GM21825 (cell line): ENCODE data around the gene FAM20A.
"Not testable (repeated sequence)": the region's sequence is repeated elsewhere in the genome, so short reads cannot be mapped to it uniquely, and the experiment has no call there.

Experiments
- ATAC-seq: cut with Tn5 transposase; IDR thresholded peaks from one replicate; pipeline ENCODE4 v1.9.1; 2021; ENCODE audit warnings: mild to moderate bottlenecking, moderate library complexity; ENCODE audit not compliant: unreplicated experiment

FAM20A gene

DNA sequence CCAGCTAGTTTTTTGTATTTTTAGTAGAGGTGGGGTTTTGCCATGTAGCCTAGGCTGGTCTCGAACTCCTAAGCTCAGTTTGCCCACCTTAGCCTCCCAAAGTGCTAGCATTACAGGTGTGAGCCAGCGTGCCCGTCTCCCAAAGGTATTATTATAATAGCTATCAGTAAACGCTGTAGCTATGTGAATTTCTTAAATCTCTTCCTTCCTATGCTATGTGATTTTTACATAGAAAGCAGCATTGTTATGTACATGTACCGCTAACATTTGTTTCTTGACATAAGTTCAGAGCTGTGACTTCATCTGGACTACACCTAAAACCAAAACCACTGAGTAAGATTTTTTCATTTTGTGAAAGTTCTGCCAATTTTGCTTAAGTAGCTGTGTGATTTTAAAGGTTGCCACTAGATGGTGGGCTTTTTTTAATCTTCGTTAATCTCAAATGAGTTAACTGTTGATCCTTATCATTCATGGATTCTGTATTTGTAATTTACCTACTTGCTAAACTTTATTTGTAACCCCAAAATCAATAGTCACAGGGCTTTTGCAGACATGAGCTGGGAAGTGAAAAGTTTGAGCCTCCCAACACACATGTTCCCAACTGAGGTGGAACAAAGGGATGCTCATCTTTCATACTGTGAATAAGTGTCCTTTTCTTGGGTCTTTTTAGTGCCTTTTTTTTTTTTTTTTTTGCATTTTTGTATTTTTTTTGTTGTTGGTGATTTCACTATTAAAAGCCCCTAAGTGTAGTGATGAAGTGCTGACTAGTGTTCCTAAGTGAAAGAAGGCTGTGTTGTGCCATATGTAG is 67.1 kb downstream of the FAM20A start:
- ATAC-seq: no peak

DNA sequence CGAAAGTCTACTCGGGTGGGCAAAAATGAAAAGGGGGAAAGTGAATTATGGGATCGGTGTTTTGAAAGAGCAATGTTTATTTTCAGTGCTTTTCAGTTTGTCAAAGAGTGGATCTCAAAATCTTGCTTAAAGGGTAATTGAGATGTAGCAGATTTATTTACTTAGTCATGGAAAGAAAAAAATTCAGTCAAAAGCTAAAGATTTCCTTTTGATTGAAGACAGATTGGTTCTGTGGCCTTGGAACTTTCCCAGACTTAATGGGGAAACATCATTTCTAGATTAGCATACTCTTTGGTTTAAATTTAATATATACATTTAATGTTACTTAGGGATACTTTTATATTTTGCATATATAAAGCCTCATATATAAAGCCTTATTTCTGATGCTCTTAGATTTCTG is 68.3 kb downstream of the FAM20A start:
- ATAC-seq: no peak

DNA sequence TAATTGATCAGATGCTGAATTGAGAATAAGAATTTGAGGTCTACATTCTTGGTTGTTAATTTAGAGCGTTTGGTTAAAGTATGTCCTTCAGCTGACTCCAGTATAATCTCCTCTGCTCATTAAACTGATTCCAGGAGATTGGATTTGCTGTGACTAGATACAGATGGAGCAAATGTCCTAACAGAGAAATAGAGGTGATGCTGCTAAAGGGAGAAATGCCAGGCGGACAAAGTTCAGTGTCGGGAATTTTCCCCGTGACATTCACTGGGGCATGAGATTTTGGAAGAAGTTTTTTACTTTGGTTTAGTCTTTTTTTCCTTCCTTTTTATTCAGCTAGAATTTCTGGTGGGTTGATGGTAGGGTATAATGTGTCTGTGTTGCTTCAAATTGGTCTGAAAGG is 69.9 kb downstream of the FAM20A start:
- ATAC-seq: no peak

DNA sequence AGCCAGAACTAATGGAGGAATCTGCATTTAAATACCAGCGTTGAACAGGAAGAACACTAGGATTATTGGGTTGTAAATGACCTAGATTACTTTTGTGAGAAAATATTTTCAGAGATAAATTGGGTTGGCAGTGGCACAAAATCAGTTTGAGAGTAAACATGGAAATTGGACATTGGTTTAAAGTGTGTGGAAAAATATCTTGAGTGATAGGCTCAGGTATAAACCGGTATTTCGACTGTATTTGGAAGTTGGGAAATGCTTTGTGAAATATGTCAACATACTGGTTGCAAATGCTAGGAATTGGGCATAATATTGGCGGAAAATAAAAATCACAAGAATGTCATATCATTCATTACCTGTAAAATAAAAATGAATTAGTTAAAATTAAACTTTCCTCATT is 73.9 kb downstream of the FAM20A start:
- no peak for ATAC-seq

DNA sequence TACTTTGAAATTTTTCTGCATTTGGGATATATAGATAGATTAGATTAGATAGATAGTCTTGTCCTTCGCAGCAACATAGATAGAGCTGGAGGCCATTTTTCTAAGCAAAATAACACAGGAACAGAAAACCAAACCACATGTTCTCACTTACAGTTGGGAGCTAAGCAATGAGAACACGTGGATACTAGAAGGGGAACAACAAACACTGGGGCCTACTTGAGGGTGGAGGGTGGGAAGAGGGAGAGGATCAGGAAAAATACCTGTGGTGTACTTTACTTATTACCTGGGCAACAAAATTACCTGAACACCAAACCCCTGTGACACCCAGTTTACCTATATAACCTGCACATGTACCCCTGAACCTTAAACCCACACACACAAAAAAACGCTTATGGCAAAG is 74.6 kb downstream of the FAM20A start:
- ATAC-seq: no peak

DNA sequence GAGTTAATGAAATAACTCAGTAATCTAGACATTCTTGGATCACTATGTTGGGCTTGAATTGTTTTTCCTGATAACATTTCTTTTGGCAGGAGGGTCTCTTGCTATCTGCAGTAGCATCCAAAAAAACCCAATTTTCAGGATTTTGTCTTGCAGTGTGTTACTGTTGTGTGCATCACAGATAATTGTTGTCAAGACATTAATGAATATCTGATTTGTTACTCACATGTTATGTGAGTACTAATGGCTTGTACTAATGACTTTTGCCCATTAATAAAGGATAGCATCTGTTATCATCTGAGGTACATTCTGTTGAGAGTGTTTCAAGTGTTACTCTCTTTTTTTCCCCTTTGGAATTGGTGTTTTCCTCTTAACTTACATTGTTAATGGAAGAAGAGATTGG is 78.9 kb downstream of the FAM20A start:
- no peak for ATAC-seq

DNA sequence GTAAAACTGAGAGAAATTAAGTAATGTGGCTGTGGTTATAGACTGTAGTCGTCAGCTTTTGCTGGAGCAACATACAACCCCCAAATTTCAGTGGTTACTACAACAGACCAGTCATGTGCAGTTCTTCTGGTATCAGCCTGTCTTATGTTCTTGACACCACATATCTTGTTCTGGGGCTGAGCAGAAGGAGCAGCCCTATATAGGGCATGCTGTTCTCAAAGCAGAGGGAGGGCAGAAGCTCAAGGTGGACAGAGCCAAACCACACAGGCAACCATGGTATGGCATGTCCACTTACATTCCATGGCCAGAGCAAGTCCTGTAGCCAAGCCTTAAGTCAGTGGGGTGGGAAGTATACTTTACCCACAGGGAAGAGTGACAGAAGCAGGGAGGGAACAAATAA is 81.3 kb downstream of the FAM20A start:
- no peak for ATAC-seq

DNA sequence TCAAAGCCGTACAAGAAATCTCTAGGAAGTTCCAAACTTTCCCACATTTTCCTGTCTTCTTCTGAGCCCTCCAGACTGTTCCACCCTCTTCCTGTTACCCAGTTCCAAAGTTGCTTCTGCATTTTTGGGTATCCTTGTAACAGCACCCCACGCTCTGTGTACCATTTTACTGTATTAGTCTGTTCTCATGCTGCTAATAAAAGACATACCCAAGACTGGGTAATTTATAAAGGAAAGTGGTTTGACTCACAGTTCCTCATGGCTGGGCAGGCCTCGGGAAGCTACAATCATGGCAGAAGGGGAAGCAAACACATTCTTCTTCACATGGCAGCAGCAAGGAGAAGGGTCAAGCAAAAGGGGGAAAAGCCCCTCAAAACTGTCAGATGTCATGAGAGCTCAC is 82.1 kb downstream of the FAM20A start:
- not testable (repeated sequence) for ATAC-seq

DNA sequence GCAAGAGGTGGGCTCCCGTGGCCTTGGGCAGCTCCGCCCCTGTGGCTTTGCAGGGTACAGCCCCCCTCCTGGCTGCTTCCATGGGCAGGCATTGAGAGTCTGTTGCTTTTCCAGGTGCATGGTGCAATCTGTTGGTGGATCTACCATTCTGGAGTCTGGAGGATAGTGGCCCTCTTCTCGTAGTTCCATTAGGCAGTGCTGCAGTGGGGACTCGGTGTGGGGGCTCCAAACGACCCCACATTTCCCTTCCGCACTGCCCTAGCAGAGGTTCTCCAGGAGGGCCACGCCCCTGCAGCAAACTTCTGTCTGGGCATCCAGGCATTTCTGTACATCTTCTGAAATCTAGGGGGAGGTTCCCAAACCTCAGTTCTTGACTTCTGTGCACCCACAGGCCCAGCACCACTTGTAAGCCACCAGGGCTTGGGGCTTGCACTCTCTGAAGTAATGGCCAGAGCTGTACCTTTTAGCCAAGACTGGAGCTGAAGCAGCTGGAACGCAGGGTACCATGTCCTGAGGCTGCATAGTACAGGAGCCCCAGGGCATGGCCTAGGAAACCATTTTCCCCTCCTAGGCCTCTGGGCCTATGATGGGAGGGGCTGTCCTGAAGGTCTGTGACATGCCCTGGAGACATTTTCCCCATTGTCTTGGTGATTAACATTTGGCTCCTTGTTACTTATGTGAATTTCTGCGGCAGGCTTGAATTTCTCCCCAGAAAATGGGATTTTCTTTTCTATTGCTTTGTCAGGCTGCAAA is 82.9 kb downstream of the FAM20A start:
- no peak for ATAC-seq

DNA sequence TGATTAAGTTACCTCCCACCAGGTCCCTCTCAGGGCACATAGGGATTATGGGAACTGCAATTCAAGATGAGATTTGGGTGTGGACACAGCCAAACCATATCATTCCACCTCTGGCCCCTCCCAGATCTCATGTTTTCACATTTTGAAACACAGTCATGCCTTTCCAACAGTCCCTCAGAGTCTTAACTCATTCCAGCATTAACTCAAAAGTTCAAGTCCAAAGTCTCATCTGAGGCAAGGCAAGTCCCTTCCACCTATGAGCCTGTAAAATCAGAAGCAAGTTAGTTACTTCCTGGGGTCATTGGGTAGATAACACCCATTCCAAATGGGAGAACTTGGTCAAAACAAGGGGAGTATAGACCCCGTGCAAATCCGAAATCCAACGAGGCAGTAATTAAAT is 83.6 kb downstream of the FAM20A start:
- ATAC-seq: not testable (repeated sequence)

DNA sequence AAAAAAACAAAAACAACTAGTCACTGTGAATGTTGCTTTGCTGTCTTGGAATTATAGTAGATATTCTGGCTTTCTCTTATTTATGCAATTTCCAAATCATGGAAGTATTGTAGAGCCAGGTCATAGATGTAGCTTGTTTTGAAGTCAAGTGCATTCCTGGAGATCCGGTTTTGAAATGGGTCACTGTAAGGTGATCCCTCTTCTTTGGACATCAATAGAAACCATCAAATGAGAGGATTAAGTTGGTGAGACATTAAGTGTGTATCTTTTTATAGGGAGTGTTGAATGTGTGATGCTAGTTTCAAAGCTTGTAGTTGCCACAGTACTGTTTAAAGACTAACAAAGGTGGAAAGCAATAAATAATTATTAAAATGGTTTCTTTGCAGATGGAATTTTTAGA is 84.4 kb downstream of the FAM20A start:
- ATAC-seq: no peak

DNA sequence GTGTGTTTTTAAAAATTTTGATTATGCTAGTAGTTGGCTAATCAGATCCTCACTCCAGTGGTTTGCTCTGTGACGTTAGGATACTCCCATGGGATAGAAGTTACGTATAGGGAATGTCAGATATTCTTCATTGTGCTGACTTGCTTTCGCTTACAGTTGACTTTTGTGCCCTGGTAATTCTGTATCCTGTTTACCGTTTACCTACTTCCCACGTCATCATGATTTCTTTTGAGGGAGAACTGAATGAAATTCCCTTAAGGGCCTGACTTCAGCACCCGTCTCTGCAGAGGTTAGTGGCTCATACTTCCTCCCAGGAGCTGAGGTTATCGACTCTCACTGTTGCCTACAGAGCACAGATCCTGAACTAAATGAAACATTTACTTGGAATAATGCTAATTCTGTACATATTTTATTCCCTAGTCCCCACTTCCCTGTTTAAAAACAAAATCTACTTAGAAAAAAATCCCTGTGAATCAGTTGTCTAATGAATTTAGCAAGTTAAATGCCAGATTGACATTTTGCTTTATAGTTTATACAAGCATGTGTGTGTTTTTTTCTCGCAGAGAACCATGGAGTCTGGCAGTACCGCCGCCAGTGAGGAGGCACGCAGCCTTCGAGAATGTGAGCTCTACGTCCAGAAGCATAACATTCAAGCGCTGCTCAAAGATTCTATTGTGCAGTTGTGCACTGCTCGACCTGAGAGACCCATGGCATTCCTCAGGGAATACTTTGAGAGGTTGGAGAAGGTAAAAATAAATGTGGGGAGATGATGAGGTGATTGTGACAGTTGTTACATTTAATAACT is 86.1 kb downstream of the FAM20A start:
- no peak for ATAC-seq

DNA sequence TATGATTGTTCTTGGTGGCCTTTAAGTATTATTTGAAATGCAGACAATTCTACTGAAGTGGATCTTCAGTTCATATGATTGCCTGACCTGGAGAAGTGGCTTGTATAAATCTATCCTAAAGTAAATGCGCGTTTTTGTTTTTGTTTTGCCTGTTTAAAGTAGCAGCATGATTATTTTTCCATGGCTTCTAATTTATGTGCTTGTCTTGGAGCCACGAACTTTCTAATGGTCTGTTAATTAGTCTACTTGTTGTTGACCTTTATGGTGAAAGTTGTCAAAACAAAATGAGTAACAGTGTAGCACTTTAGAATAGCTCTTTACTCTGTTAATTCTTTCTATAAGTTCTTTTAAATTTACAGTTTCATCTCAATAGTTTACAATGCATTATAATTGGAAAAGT is 87.2 kb downstream of the FAM20A start:
- ATAC-seq: no peak

DNA sequence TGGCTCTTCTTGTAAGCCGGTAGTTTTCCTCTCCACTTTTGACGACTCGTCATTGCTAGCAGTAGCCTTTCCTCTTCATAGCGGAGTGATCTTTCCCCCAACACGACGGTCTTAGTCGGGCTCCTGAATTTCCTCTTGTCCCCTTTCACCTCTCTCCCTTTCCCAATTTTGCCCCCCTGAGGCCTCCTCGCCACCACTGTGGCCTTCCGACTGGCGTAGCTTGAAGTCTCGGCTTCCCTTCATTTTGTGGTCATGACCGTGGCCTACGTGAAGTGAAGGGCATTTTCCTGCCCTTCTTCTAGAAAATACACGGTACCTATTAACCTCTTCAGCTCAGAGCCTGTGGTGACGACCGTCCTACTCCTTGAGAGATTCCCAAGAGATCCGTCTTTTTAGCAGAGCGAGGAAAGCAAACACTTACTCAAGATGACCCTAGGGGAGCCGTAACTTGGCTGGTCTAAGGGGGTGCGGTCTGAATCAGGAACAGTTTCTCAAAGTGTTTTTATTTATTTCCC is 88.2 kb downstream of the FAM20A start:
- ATAC-seq: no peak

DNA sequence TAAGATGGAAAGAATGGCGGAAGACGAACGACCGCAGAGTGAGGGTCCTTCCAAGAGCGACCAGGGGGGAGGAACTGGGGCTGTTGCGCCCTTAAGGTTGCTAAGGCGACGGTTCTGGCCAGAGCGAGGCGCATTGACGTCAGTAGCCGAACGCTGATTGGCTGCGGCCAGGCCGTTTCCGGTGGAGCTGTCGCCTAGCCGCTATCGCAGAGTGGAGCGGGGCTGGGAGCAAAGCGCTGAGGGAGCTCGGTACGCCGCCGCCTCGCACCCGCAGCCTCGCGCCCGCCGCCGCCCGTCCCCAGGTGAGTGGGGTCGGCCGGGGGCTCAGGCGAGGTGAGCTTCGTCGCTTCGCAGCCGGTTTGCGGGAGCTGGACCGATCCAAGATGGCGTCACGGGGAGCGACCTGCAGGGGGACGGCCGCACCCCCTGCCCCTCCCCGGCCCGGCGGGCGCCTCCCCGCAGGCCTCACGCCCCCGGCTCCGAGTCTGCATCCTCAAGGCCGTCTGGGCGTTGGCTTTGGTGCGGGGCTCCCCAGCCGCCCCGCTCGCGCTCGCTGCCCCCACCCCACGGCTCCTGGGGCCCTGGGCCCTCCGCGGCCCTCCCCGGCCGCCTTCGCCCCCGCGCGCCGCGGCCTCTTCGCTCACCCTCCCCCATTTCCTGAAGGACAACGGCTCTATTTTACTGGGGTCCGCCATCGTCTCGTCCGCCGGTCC is 88.8 kb downstream of the FAM20A start, which contains the start of gene PRKAR1A:
Gene PRKAR1A, plus strand, starts transcription at position 184 of the 713 bp plus-strand sequence. CDS start 2,970 bp downstream, outside the sequence.
- ATAC-seq: peak; percentile 87

DNA sequence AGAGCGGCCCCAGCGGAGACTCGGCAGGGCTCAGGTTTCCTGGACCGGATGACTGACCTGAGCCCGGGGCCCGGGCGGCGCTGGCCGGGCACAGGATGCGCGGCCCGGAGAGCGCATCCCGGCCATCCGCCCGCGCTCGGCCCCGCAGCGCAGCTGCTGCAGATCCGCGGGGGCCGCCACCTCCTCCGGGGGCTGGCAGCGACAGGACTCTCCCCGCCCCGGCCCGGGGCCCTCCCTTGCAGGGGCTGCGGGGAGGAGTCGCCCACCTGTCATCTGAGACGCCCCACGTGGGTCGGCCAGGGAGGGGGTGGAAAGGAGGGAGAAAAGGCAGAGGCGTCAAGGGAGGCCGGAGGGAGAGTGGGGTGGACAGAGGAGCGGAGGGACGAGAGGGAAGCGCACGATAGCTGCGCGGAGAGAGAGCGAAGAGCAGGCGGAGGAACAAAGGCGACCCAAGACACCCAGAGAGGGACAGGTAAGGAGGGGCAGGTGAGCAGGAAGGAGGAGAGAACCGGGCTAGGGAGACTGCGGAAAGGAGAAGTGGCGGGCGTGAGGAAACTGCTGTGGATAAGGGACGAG is 89.4 kb downstream of the FAM20A start:
- peak; percentile 45 for ATAC-seq

DNA sequence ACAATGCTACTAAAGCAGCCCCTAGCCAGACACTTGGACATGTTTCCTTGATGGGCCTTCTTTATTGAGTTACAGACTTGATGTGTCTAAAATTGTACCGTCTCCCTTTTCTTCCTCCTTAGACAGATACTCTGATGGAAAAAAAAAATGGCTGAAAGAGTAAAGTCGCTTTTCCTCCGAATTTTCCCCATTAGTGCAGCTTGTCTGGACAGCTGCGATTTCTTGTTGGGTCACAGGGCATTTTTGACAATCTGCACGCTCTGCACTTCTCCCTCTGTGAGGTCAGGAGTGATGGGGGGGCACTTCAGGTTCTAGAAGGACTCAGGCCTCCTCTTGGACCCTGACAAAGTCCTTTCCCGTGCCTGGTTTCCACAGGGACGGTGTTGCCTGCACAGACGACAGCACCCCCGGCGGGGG is 89.9 kb downstream of the FAM20A start:
- no peak for ATAC-seq

DNA sequence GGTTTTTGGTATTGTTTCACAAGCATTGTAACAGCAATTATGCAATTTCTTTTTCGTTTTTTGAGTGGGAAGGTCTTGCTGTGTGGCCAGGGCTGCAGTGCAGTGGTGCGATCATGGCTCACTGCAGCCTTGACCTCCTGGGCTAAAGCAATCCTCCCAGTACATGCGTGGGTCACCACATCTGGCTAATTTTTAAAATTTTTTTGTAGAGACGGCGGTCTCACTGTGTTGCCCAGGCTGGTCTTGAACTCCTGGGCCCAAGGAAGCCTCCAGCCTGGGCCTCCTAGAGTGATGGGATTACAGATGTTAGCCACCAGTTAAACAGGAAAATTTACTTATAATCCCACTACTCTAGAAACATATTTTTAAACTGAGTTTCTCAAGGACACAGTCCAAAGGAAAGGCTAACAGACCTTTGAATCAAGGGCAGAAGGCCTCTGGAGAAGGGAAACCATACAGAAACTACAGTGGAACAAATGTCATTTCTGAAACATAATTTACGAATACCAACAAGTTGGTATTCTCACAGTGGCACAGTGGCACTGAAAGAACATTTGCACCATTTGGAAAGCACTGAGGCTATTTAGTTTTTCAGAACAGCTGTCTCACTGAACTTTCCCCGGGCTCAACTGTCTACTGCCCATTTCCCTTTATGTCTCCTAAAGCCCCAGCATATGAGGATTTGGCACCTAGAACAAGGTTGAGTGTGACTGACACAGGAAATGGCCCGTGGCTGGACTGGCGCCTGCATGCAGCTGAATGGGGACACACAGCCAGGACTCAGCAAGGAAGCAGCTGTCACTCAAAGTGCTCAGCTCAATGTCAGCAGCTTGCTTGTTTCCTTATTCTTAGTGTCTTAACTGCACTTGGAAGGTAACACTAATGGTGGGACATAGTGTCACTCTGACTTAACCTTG is 91.8 kb downstream of the FAM20A start:
- no peak for ATAC-seq

DNA sequence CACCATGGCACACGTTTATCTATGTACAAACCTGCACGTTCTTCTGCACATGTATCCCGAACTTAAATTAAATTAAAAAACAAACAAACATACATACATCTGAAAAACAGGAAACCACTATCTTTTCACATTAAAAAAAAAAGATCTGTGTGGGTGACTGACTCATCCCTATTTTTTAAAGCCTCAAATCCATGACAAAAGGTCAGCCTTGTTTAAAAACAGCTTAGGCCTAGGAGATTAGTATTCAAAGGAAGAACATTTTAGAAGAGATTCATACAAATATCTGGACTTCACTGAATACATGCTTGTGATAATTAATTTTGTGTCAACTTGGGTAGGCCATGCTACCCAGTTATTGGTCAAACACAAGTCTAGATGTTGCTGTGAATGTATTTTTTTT is 93.6 kb downstream of the FAM20A start:
- no peak for ATAC-seq
